SK-N-SH (cell line): ENCODE measurements around the gene WDR86. TPM values are rescaled to one million over a fixed set of nuclear protein-coding genes. Genes with fewer than 3 reads are reported as not detected.

Experiments
- CTCF ChIA-PET: fragments of 300-600, 350-600 bp; formaldehyde crosslinking; extraction: SDS; loops from one replicate; lab custom pipeline; 2021; lab: Yijun Ruan, JAX
- POLR2A ChIA-PET: fragments of 350-600 bp; sonication (Branson Sonifier 250); formaldehyde crosslinking; extraction: SDS; loops from one replicate; lab custom pipeline; 2020; ENCODE audit warnings: antibody characterized with exemption, inconsistent platforms; lab: Yijun Ruan, JAX
- DNase-seq: peaks from one replicate; pipeline ENCODE4 v3.0.0; 2012
- H2AFZ ChIP-seq: fragments of 200-600 bp; sonication (generic); 2 replicates; pipeline ENCODE4 v1.8.1; 2016; ENCODE audit warnings: antibody characterized with exemption, mild to moderate bottlenecking, low read depth
- H3F3A ChIP-seq: fragments of 200-600 bp; sonication (generic); replicated peaks from 2 replicates; pipeline ENCODE3; 2016; ENCODE audit warnings: antibody characterized with exemption, mild to moderate bottlenecking; ENCODE audit not compliant: insufficient read depth
- H3K27ac ChIP-seq, 2 experiments: fragments of 200-500 bp in 1 of 2; fragments of 200-600 bp in 1 of 2; sonication (Bioruptor generic) in 1 of 2; sonication (generic), shearing (Covaris generic) in 1 of 2; 2 replicates each; pipeline versions ENCODE4 v1.5.1 to v1.6.1; 2014 to 2016; ENCODE audit warnings: low read depth in 2 of 2, inconsistent platforms in 1 of 2, low read length in 1 of 2, mild to moderate bottlenecking in 1 of 2, mixed read lengths in 1 of 2
- H3K27me3 ChIP-seq: fragments of 200-600 bp; sonication (generic), shearing (Covaris generic); 2 replicates; pipeline ENCODE4 v1.6.1; 2016; ENCODE audit warnings: mixed run types; ENCODE audit not compliant: insufficient read depth
- H3K36me3 ChIP-seq, 2 experiments: fragments of 200-500 bp in 1 of 2; fragments of 200-600 bp in 1 of 2; sonication (Bioruptor generic) in 1 of 2; sonication (generic) in 1 of 2; replicated peaks in 1 of 2; 2 replicates each; pipeline versions ENCODE3 to v1.5.1; 2014 to 2016; ENCODE audit warnings: low read length in 1 of 2, mild to moderate bottlenecking in 1 of 2; ENCODE audit not compliant: insufficient read depth in 2 of 2, control insufficient read depth in 1 of 2
- H3K4me1 ChIP-seq, 2 experiments: fragments of 200-500 bp in 1 of 2; fragments of 200-600 bp in 1 of 2; sonication (Bioruptor generic) in 1 of 2; sonication (generic), shearing (Covaris generic) in 1 of 2; 2 replicates each; pipeline versions ENCODE4 v1.5.1 to v1.6.1; 2014 to 2016; ENCODE audit warnings: low read depth in 1 of 2, low read length in 1 of 2, mixed run types in 1 of 2; ENCODE audit not compliant: insufficient read depth in 2 of 2, control insufficient read depth in 1 of 2
- H3K4me2 ChIP-seq: fragments of 200-600 bp; sonication (generic), shearing (Covaris generic); 2 replicates; pipeline ENCODE4 v1.6.1; 2017; ENCODE audit warnings: mixed run types
- H3K4me3 ChIP-seq, 2 experiments: fragments of 200-500 bp in 1 of 2; fragments of 200-600 bp in 1 of 2; sonication (Bioruptor generic) in 1 of 2; sonication (generic), shearing (Covaris generic) in 1 of 2; 2 replicates each; pipeline versions ENCODE4 v1.5.1 to v1.8.1; 2014 to 2016; ENCODE audit warnings: low read depth in 2 of 2, inconsistent platforms in 1 of 2, low read length in 1 of 2, mild to moderate bottlenecking in 1 of 2, mixed read lengths in 1 of 2, moderate library complexity in 1 of 2
- H3K79me2 ChIP-seq: fragments of 200-600 bp; sonication (generic); 2 replicates; pipeline ENCODE4 v1.8.1; 2017; ENCODE audit warnings: mild to moderate bottlenecking; ENCODE audit not compliant: insufficient read depth
- H3K9ac ChIP-seq: fragments of 200-600 bp; sonication (generic); 2 replicates; pipeline ENCODE4 v1.6.1; 2017; ENCODE audit warnings: mixed run types
- H3K9me2 ChIP-seq: fragments of 200-600 bp; sonication (generic); 2 replicates; pipeline ENCODE4 v1.6.1; 2017; ENCODE audit warnings: mixed run types
- H3K9me3 ChIP-seq: fragments of 200-600 bp; sonication (generic); 2 replicates; pipeline ENCODE4 v1.6.1; 2017; ENCODE audit warnings: mixed run types, mild to moderate bottlenecking, moderate library complexity
- H4K20me1 ChIP-seq: fragments of 200-600 bp; sonication (generic); 2 replicates; pipeline ENCODE4 v1.6.1; 2017; ENCODE audit warnings: mild to moderate bottlenecking, mixed run types; ENCODE audit not compliant: insufficient read depth
- CHD2 ChIP-seq: fragments of 150-350 bp; IDR thresholded peaks from 2 replicates; pipeline ENCODE4 v1.6.1; 2018; ENCODE audit warnings: low read length; ENCODE audit not compliant: partially characterized antibody
- CTCF ChIP-seq: fragments of 200-600 bp; sonication (generic); IDR thresholded peaks from 2 replicates; pipeline ENCODE4 v1.6.1; 2017; ENCODE audit warnings: antibody characterized with exemption, mild to moderate bottlenecking, moderate library complexity
- EZH2phosphoT487 ChIP-seq: fragments of 200-600 bp; sonication (generic); IDR thresholded peaks from 2 replicates; pipeline ENCODE4 v1.6.1; 2017; ENCODE audit warnings: low read depth, mixed run types, mild to moderate bottlenecking, antibody characterized with exemption, moderate library complexity, borderline replicate concordance
- FOSL2 ChIP-seq: IDR thresholded peaks from 2 replicates; pipeline ENCODE4 v1.4.0; 2012; ENCODE audit warnings: low read depth, mild to moderate bottlenecking, moderate library complexity, borderline replicate concordance
- FOXM1 ChIP-seq: IDR thresholded peaks from 2 replicates; pipeline ENCODE4 v1.4.0; 2012; ENCODE audit warnings: low read depth, mild to moderate bottlenecking
- GABPA ChIP-seq: IDR thresholded peaks from 2 replicates; pipeline ENCODE4 v1.4.0; 2012; ENCODE audit warnings: low read depth, mild to moderate bottlenecking
- IRF3 ChIP-seq: fragments of 150-350 bp; IDR thresholded peaks from 2 replicates; pipeline ENCODE4 v1.6.1; 2016; ENCODE audit warnings: mild to moderate bottlenecking, low read depth, low read length
- JUND ChIP-seq: IDR thresholded peaks from 2 replicates; pipeline ENCODE4 v1.4.0; 2012
- MEF2A ChIP-seq: IDR thresholded peaks from 2 replicates; pipeline ENCODE4 v1.4.0; 2012; ENCODE audit warnings: low read depth, borderline replicate concordance
- NFIC ChIP-seq: IDR thresholded peaks from 2 replicates; pipeline ENCODE4 v1.4.0; 2012; ENCODE audit warnings: borderline replicate concordance
- POLR2AphosphoS5 ChIP-seq: IDR thresholded peaks from 2 replicates; pipeline ENCODE4 v1.6.1; 2012; ENCODE audit warnings: low read depth, low read length
- RAD21 ChIP-seq: IDR thresholded peaks from 2 replicates; pipeline ENCODE4 v1.6.1; 2012; ENCODE audit warnings: mild to moderate bottlenecking, low read length
- RCOR1 ChIP-seq: fragments of 150-350 bp; IDR thresholded peaks from 2 replicates; pipeline ENCODE4 v1.6.1; 2017; ENCODE audit warnings: antibody characterized with exemption, low read length
- RFX5 ChIP-seq: IDR thresholded peaks from 2 replicates; pipeline ENCODE4 v1.6.1; 2012; ENCODE audit warnings: mild to moderate bottlenecking, improper control_type of control experiment, low read length
- SMC3 ChIP-seq: IDR thresholded peaks from 2 replicates; pipeline ENCODE4 v1.6.1; 2012; ENCODE audit warnings: low read depth, low read length, improper control_type of control experiment
- TCF12 ChIP-seq: IDR thresholded peaks from 2 replicates; pipeline ENCODE4 v1.4.0; 2012
- USF1 ChIP-seq: IDR thresholded peaks from 2 replicates; pipeline ENCODE4 v1.4.0; 2012; ENCODE audit warnings: low read depth, borderline replicate concordance
- WGBS: methylation state at CpG from one replicate; pipeline ENCODE4 v1.1.6; 2017; ENCODE audit warnings: low lambda C conversion rate; 5-methylcytosine and 5-hydroxymethylcytosine counted together
- polyA plus RNA-seq, 3 experiments: library from polyadenylated mRNA; depleted of rRNA; stranded (reverse); fragments of >200 nt; gene quantifications; 2 replicates each; pipeline ENCODE4 v1.2.3, GENCODE V29; 2012
- TF ChIP-seq, protein P1 (sequence below): fragments of 150-350 bp; IDR thresholded peaks from 2 replicates; pipeline ENCODE4 v1.6.1; 2017; ENCODE audit warnings: antibody characterized with exemption, low read length, low read depth, borderline replicate concordance
- TF ChIP-seq, protein P2 (sequence below): IDR thresholded peaks from 2 replicates; pipeline ENCODE4 v1.4.0; 2012; ENCODE audit warnings: low read depth

WDR86 gene
- polyA plus RNA-seq, 1 of the 3 experiments (the other 2 are of a cell fraction) = 1.0 TPM

- Histone ChIP-seq H3F3A (no peaks in the 10 kb centered on the region), H3K9ac (no peak overlapping the region), H3K4me2 (peak overlapping the region; percentile 8; the same call in 1 of the 2 replicates), H2AFZ (no peak overlapping the region), H3K27me3 (no peaks in the 10 kb centered on the region), H3K9me2 (no peaks in the 10 kb centered on the region), H3K4me3 (no peak overlapping the region), H3K9me3 (no peaks in the 10 kb centered on the region), H3K79me2 (no peaks in the 10 kb centered on the region), H4K20me1 (no peaks in the 10 kb centered on the region), H3K36me3 (no peaks in the 10 kb centered on the region), H3K27ac (no peak overlapping the region), H3K4me1 (peaks cover 8 to 11% of the 10 kb centered on the region in 2 experiments; a peak in 1 of 4 replicates)
- DNase-seq = no peak
- CTCF ChIA-PET = interaction anchor here (1.4 kb wide), 1 partner anchor 23 kb away, joined by 4 read pairs; no protein-coding TSS in a partner anchor
- POLR2A ChIA-PET = no interaction called here
- 50% methylated on average over 14 of the region's 14 CpGs for WGBS
- TF ChIP-seq POLR2AphosphoS5 (no peak), EZH2phosphoT487 (no peak), NFIC (peak; percentile 65), FOSL2 (peak; percentile 60), IRF3 (no peak), RCOR1 (no peak), TCF12 (0 out of 2 replicates have a peak, but pooled peaks have one; percentile 26), FOXM1 (no peak), CTCF (no peak), MEF2A (no peak), CHD2 (no peak), SMC3 (no peak), RFX5 (no peak), USF1 (no peak), JUND (no peak; the same call in 1 of the 2 replicates), GABPA (no peak; the same call in 1 of the 2 replicates), RAD21 (no peak)
- TF ChIP-seq, protein P1, sequence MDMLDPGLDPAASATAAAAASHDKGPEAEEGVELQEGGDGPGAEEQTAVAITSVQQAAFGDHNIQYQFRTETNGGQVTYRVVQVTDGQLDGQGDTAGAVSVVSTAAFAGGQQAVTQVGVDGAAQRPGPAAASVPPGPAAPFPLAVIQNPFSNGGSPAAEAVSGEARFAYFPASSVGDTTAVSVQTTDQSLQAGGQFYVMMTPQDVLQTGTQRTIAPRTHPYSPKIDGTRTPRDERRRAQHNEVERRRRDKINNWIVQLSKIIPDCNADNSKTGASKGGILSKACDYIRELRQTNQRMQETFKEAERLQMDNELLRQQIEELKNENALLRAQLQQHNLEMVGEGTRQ = no peak
- TF ChIP-seq, protein P2, sequence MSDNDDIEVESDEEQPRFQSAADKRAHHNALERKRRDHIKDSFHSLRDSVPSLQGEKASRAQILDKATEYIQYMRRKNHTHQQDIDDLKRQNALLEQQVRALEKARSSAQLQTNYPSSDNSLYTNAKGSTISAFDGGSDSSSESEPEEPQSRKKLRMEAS = no peak
These were observed 16.6 kb upstream of the WDR86 start for GRCh38 chr7:151426441-151426903.
